ENCODE data around the gene PSD. TPM values are rescaled to one million over a fixed set of nuclear protein-coding genes. Genes with fewer than 3 reads are reported as not detected.

The PSD gene
- total RNA-seq, 4 donors from 2014 or later: 0.22 to 1.4 (median 0.54) TPM

DNA sequence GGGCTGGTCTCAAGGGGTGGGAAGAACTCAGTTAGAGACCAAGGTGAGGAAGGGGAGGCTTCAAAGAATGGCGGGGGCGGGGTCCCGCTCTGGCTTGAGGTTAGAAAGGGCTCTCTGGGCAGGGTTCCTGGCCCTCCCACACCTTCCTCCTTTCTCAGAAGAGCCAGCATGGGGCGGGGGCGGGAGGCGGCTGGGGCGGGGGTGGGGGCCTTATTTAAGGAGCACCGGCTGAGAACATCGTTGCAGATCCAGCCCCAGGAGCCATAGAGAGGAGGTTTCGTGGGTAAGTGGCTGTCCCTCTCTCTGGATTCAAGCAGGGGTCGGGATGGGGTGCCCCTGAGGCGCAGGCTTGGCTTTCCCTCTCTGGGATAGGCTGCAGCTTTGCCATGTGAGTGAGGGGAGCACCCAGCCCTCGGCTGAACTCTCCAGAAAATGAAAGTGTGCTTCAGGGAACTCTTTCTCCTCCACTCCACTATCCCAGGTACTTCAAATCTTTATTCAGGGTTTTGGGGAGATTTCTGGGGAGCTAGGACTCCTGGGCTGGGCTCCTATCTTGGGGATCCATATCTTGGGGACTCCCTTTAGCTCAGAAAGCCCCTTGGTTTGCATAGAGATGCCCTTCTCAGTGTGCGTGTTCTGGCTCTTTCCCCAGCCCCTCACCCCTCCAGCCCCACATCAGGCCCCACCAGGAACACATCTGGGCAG, 17.1 kb upstream of the PSD start:
- TF ChIP-seq, protein P1, sequence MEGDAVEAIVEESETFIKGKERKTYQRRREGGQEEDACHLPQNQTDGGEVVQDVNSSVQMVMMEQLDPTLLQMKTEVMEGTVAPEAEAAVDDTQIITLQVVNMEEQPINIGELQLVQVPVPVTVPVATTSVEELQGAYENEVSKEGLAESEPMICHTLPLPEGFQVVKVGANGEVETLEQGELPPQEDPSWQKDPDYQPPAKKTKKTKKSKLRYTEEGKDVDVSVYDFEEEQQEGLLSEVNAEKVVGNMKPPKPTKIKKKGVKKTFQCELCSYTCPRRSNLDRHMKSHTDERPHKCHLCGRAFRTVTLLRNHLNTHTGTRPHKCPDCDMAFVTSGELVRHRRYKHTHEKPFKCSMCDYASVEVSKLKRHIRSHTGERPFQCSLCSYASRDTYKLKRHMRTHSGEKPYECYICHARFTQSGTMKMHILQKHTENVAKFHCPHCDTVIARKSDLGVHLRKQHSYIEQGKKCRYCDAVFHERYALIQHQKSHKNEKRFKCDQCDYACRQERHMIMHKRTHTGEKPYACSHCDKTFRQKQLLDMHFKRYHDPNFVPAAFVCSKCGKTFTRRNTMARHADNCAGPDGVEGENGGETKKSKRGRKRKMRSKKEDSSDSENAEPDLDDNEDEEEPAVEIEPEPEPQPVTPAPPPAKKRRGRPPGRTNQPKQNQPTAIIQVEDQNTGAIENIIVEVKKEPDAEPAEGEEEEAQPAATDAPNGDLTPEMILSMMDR (IDR thresholded peaks at IDR 0.05; ENCODE audit: low read depth): no peak

DNA sequence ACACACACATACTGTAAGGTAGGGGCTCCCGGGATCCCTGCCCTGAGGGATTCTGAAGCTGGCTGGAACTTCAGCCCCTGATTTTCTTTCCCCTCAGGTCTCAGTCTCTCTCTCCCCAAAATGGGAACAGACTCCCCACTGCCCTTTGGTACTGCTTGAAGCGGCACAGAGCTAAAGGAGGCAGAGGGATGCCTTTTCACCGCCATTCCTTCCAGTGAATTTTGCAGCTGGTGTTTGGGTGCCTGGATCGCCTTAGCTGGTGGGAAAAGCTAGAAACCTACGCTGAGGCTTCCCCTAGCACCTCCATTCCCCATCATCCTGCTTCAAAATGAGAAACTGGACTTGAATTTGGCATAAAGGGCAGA, 16.5 kb upstream of the PSD start:
- TF ChIP-seq, protein P1 (IDR thresholded peaks at IDR 0.05; ENCODE audit: low read depth): no peak

DNA sequence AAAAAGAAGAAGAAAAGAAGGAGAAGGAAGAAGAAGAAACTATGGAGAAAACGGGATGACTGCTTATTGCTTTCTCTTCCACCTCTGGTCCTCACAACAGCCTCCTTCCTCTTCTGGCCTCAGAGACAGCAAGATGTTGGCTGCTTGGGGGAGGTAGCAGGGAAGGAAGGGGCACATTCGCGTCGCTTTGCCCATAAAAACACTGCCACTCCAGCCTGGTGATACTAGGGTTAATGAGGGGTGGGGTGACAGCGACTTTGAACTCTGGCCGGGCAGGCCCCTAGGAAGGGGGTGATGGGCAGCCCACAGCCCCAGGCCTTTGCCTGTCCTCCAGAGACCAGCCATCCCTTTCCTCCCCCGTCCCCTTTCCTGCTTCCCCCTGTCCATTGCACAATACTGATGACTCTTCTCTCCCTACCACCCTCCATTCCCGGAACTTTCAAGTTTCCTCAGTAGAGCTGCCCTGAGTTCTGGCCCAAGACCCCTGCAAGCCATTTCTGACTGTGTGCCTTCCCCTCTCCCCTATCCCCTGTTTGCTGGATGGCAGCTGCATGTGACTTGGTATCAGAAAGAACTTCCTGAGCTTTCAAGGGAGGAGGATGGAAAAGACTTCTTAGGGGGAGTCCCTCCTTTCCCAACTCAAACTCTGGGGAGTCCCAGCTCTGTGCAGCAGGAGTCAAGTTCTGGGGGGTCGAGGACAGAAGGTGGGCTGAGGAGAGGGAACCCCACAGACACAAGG, 16.0 kb upstream of the PSD start:
- TF ChIP-seq, protein P1 (IDR thresholded peaks at IDR 0.05; ENCODE audit: low read depth): no peak

DNA sequence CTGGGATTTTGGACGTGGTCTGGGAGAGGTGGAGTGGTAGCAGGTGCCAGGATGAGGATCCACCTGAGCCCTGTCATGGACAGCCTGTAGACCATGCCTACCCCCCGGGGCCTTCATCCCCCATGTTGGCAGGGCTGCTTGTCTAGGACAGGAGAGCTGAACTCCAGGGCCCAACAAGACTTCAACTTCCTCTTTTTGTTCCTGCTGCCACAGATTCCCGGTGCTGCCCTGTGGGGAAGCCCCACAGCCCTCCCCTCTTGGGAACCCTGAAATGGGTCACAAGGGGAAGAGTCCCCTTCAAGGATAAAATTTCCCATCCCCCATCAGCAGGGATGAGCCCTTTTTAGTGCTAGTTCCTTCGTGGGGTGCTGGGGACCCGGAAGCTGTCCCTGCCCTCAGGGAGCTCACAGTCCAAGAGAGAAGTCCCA, 15.0 kb upstream of the PSD start:
- TF ChIP-seq, protein P1 (IDR thresholded peaks at IDR 0.05; ENCODE audit: low read depth): no peak

DNA sequence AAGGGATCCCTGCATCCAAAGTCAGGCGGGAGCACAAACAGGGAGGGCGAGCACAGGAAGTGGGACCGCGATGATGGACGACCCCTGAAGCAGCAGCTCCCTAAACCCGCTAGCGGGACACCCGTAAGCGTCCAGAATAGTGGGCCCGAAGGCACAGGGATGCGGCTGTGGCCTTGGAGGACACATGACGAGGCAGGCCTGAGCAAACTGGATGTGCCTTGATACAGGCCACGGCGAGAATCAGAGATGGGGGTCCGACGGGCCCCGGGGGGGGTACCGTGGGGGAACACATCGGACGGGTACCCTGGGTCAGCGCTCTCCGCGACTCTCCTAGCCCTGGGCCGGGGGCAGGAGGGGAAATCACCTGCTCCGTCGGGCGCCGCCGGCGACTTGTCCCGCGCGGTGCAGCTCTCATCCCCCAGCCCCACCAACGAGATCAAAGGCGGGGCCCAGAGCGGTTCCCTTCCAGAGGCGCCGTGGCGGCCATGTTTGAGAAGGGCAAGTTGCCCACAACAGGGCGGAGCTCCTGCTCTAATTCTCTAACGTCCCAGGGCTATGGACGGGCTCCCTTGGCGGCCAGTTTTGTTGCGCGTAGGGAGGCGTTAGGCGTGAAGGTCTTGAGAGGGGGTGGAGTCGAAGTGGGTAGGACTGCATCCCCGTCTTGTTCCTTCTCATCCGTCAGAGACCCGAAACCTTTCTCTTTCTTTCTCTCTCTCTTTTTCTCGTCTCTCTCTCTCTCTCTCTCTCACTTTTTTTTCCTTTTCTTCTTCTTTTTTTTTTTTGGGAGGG, 13.8 kb upstream of the PSD start, which contains the start of gene CUEDC2:
Gene CUEDC2 (minus strand): TSS at position 413 of the 789 bp plus-strand sequence. CDS start 7,386 bp downstream, outside the sequence.
- TF ChIP-seq, protein P1 (IDR thresholded peaks at IDR 0.05; ENCODE audit: low read depth): no peak

GRCh38 chr10:102431452-102432124, 13.0 kb upstream of the PSD start:
- TF ChIP-seq, protein P1 (IDR thresholded peaks at IDR 0.05; ENCODE audit: low read depth): no peak

Data from subcutaneous adipose tissue (tissue), 4 donors.